Measurements from ENCODE around the gene MGRN1.

- TF ChIP-seq EZH2 (IDR thresholded peaks at IDR 0.05) (no peak), POLR2AphosphoS5 (IDR thresholded peaks at IDR 0.05; ENCODE audit: borderline replicate concordance, low read depth, low read length) (no peak), FOXP2 (optimal IDR thresholded peaks at IDR 0.05; ENCODE audit: control extremely low read depth, extremely low read length, insufficient read depth) (no peak)
Observed at GRCh38 chr16:4666537-4667202, 42.0 kb downstream of the MGRN1 start.
